ENCODE measurements around the gene CYTH2.

The CYTH2 gene

DNA sequence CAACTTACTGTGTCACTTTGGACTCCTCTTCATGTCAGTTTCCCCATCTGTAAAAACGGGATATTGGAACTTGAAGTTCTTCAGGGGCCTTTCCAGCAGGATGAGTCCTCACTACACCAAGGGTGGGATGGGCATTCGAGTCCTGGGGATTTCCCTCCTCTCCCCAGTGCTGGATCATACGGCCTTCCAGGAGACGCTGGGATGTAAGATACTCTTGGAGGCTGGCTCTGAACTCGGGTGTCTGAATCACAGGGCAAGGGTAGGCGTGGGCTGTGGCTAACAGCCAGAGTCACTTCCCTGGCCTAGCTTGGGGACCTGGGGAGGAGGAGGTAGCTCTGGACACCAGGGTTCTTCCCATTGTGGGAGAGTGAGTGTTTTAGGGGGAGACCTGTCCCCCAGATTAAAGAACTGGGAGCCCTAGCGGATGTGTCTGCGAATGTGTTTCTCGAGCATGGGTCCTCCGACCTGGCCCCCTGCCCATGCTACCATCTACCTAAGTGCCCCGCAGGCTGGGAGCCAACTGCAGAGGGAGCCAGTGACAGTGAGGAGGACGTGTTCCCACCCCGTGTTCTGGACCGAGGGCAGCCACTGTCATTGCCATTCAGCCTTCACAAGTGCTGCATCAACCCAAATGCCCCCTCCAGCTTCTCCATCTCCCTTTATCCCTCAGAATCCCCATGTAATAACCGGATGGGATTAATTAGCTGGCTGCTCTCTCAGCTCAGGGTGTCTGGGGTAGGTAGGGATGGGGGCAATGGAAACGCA lies 2.4 kb upstream of the CYTH2 start:
- Mint-ChIP-seq H3K4me3 (no peak overlapping the region), H3K9me3 (no peaks in the 10 kb centered on the region), H3K27me3 (no peaks in the 10 kb centered on the region), H3K27ac (no peak overlapping the region), H3K36me3 (peaks cover 3% of the 10 kb centered on the region), H3K4me1 (peaks cover 24% of the 10 kb centered on the region)

DNA sequence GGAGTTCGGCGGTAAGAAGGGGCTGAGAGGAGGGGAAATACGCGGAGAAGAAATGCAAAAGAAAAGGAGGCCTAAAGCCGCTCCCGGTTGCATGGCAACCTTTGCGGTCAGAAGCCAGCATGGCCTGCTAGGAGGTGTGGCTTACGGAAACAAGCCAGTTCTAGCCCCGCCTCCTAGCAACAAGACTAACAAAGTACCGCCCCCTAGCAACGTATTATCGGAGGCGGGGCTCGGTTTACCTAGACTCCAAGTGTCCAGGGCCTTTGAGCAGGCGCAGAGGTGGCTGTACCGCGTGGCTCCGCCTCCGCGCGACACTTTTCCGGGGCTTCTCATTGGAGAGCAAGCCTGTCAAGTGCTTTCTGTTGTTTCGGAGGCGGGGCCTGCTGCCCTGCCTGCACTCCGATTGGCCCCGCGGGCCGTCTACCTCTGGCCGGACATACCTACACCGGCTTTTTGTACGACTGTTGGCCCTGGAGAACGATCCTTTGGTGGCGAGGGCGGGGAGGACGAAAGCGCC lies 339 bp upstream of the CYTH2 start:
- Mint-ChIP-seq H3K36me3 (peaks cover 2% of the 10 kb centered on the region), H3K27ac (peak overlapping the region; percentile 94), H3K27me3 (no peaks in the 10 kb centered on the region), H3K9me3 (no peaks in the 10 kb centered on the region), H3K4me3 (peak overlapping the region; percentile 97), H3K4me1 (peaks cover 31% of the 10 kb centered on the region)

DNA sequence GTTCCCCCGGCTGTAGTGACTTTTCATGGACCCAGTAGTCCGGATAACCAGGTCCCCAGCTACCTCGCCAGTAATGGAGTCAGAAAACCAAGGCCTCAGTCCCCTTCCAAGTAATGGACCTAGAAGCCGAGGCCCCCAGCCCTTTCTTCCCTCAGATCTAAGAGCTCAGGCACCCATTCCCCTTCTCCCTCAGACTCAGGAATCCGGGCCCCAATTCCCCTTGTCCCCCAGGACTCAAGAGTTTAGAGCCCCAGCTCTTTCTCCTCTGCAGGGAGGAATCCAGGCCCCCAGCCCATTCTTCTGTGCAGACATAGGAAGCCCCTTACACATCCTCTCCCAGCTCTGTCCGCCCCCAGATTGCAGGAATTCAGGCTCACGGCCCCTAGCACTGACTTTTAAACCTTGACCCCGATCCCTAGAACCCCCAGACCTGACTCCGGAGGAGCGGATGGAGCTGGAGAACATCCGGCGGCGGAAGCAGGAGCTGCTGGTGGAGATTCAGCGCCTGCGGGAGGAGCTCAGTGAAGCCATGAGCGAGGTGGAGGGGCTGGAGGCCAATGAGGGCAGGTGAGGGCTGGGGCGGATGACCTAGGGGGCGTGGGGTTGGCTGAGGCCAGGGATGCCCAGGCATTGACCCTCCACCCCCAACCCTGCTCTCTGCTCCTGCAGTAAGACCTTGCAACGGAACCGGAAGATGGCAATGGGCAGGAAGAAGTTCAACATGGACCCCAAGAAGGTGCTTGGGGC lies 938 bp downstream of the CYTH2 start:
- Mint-ChIP-seq H3K36me3 (peaks cover 2% of the 10 kb centered on the region), H3K4me3 (peak overlapping the region; percentile 97), H3K27ac (peak overlapping the region; percentile 59), H3K27me3 (no peaks in the 10 kb centered on the region), H3K4me1 (peaks cover 31% of the 10 kb centered on the region), H3K9me3 (no peaks in the 10 kb centered on the region)

DNA sequence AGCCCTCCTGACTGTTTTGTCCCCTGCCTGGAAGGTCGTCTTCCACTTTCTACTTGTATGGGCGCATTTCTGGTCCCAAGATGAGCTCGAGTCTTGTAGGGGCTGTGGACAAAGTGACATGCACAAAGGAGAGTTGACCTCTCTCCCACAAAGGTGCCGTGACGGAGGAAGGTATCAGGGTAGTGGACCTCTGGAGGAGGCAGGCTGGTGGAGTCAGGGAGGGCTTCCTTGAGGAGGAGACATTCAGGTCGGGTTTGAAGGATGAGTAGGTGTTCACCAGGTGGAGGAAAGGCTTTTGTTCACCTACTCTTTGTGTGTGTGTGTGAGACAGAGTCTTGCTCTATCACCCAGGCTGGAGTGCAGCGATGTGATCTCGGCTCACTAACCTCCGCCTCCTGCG lies 1.7 kb downstream of the CYTH2 start:
- H3K4me1 Mint-ChIP-seq, result peaks cover 31% of the 10 kb centered on the region
- peaks cover 3% of the 10 kb centered on the region for H3K36me3 Mint-ChIP-seq
- peak overlapping the region; percentile 27 for H3K4me3 Mint-ChIP-seq
- no peaks in the 10 kb centered on the region for H3K27me3 Mint-ChIP-seq
- no peak overlapping the region for H3K27ac Mint-ChIP-seq
- H3K9me3 Mint-ChIP-seq, result no peaks in the 10 kb centered on the region

DNA sequence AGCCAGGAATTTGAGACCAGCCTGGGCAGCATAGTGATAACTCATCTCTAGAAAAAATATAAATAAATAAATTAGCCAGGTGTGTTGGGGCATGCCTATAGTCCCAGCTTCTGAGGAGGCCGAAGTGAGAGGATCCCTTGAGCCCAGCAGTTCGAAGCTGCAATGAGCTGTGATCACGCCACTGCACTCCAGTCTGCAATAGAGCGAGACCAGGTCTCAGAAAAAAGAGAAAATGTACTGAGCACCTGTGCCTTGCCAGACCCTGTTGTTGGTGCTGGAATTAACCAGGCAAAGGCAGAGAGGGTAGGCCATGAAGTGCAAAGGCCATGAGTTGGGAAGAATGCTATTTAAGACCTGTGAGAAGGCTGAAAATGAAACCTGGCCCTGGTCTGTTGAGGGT lies 2.7 kb downstream of the CYTH2 start:
- H3K4me1 Mint-ChIP-seq, result peaks cover 31% of the 10 kb centered on the region
- H3K4me3 Mint-ChIP-seq, result no peak overlapping the region
- H3K27ac Mint-ChIP-seq, result no peak overlapping the region
- no peaks in the 10 kb centered on the region for H3K27me3 Mint-ChIP-seq
- H3K36me3 Mint-ChIP-seq, result peaks cover 3% of the 10 kb centered on the region
- H3K9me3 Mint-ChIP-seq, result no peaks in the 10 kb centered on the region

DNA sequence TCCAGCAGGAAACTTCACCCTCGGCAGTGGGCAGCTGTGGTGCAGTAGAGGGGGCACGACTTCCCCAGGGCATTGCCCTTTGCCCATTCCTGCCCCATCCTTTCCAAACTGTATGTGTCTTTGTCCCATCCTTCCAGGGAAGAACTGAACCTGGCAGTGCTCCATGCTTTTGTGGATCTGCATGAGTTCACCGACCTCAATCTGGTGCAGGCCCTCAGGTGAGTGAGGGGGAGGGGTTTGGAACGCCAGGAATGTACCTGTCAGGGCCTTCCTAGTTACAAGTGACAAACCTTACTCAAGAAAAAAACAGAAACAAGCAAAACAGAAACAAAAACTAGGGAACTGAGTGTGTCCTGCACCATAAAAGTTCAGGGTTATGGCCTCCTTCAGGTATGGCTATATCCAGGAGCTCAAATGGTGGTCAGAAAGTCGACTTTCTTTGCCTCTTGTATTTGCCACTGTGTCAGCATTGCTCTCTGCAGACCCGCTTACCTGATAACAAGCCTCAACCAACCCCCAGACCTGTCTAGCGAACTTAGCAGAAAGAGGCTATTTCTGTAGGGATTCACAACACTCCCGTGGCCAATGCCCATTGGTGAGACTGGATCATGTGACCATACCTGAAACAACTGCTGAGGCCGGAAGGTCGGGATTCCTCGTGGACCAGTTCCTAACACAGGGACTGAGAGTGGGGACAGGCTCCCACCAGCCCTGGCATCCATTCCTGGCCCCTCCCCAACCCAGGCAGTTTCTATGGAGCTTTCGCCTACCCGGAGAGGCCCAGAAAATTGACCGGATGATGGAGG lies 4.2 kb downstream of the CYTH2 start:
- Mint-ChIP-seq H3K4me3 (no peak overlapping the region), H3K9me3 (no peaks in the 10 kb centered on the region), H3K36me3 (peaks cover 3% of the 10 kb centered on the region), H3K4me1 (peaks cover 25% of the 10 kb centered on the region), H3K27me3 (no peaks in the 10 kb centered on the region), H3K27ac (peak overlapping the region; percentile 23)

DNA sequence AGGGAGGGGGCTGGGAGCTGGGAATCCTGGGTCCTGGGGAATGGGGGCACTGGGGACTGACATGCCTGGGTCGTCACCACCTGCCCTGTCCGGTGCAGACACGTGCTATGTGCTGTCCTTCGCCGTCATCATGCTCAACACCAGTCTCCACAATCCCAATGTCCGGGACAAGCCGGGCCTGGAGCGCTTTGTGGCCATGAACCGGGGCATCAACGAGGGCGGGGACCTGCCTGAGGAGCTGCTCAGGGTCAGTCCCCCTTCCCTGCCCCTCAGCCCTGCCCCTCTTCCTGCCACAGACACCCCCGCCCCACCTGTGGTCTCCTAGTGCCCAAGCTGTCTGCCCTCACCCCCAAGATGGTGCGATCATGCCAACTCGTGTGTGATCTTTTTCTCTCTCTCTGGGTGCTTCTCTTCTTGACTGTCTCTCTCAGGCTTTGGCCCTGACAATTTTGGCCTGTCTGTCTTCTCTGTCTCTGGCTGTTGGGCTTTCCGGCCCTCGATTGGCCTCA lies 5.0 kb downstream of the CYTH2 start:
- Mint-ChIP-seq H3K4me1 (peaks cover 17% of the 10 kb centered on the region), H3K4me3 (no peak overlapping the region), H3K27me3 (no peaks in the 10 kb centered on the region), H3K27ac (no peak overlapping the region), H3K36me3 (peaks cover 3% of the 10 kb centered on the region), H3K9me3 (no peaks in the 10 kb centered on the region)

DNA sequence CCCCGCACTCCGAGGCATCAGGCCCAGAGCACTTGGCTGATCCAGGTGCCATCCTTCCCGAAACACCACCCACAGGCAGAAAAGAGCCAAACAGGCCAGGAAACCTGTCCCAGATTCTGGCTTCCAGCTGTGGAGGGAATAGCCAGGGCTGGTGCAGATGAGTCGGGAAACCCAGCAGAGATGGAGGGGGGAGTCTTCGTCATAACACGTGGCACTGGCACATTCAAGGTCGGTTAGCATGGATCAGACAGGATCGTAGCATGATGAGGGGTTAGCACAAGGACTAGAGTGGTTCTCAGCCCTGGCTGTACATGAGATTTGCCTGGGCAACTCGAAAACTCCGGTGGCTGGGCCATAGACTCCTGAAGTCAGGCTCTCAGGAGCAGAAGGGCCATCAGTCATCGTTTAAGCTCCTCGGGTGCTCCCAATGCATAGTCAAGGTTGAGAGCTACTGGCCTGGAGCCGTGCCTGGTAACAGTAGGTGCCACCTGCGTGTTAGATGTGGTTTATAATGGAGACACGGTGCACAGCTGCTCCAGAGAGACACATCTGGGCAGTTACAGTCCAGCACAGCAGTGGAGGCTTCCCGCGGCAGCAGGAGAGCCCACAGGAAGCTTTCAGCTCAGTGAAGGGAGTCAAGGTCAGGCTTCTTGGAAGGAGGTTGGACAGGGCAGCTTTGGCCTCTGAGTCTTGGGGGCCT lies 6.3 kb downstream of the CYTH2 start:
- no peaks in the 10 kb centered on the region for H3K9me3 Mint-ChIP-seq
- no peaks in the 10 kb centered on the region for H3K27me3 Mint-ChIP-seq
- peaks cover 3% of the 10 kb centered on the region for H3K36me3 Mint-ChIP-seq
- peak overlapping the region; percentile 8 for H3K4me3 Mint-ChIP-seq
- peaks cover 18% of the 10 kb centered on the region for H3K4me1 Mint-ChIP-seq
- H3K27ac Mint-ChIP-seq, result peak overlapping the region; percentile 64

DNA sequence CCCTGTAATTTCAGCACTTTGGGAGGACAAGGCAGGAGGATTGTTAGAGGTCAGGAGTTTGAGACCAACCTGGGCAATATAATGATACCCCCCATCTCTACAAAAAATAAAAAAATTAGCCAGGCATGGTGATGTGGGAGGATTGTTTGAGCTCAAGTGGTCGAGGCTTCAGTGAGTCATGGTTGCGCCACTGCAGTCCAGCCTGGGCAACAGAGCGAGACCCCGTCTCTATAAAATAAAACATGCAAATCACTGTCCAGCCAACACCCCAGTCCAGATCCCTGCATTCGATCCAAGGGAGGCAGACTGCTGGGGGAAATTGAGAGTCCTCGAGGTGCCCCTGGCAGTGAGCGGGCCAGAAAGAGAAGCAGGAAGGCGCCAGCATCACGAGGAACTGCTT lies 7.0 kb downstream of the CYTH2 start:
- peaks cover 1% of the 10 kb centered on the region for H3K36me3 Mint-ChIP-seq
- H3K4me3 Mint-ChIP-seq, result no peak overlapping the region
- H3K4me1 Mint-ChIP-seq, result peaks cover 21% of the 10 kb centered on the region
- no peaks in the 10 kb centered on the region for H3K27me3 Mint-ChIP-seq
- H3K9me3 Mint-ChIP-seq, result no peaks in the 10 kb centered on the region
- no peak overlapping the region for H3K27ac Mint-ChIP-seq

DNA sequence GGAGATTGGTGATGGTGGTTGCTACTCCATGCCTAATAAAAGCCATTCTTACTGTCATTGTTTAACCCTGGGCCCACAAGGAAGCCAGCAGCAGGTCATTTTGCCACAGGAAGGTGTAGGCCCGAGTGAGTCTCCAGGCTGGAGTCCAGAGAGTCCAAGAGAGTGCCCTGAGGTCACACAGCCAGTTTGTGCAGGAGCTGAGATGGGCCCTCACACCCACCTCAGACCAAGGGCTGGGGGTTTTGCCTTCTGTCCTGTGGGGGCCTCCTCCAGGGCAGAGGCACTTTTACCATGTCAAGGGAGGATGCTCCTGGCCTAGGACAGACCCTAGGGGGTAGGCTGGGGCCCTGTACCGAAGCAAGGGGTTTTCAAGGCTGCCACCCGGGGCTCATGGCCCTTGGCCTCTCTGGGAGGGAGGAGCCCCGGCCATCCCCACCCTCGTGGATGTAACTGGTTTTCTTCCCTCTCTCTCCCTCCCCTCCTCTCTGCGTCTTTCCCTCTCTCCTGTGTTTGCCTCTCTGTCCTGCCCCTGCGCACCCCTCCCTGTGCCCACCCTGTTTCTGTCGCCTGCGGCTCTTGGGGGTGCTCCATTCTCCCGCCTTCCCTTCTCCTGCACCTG lies 8.0 kb downstream of the CYTH2 start:
- Mint-ChIP-seq H3K27ac (no peak overlapping the region), H3K27me3 (no peaks in the 10 kb centered on the region), H3K4me1 (peaks cover 31% of the 10 kb centered on the region), H3K9me3 (no peaks in the 10 kb centered on the region), H3K36me3 (peaks cover 1% of the 10 kb centered on the region), H3K4me3 (no peak overlapping the region)

DNA sequence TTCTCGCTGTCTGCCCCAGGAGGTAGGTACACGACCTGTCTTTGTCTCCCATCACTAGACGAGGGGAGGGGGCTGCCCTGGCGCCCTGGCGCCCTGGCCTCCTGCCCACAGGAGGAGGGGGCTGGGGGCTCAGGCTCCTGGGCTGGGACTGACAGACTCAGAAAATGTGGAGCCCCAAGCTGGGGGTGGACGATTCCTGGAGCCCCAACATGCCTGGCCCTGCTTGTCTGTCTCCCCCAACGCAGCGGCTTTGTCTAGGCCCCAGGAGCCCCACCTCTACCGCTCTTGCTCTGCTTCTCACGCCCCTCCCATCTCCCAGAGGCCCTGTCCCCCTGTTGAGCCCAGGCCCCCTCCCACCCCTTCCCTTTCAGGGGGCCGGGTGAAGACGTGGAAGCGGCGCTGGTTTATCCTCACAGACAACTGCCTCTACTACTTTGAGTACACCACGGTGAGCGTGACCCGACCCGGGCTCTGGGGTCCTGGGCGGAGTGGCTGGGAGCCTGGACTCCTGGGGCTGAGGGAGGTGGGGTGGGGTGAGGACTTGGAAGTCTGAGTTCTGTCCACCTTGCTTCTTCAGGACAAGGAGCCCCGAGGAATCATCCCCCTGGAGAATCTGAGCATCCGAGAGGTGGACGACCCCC lies 8.6 kb downstream of the CYTH2 start:
- Mint-ChIP-seq H3K27ac (no peak overlapping the region), H3K27me3 (no peaks in the 10 kb centered on the region), H3K9me3 (no peaks in the 10 kb centered on the region), H3K4me3 (no peak overlapping the region), H3K36me3 (peaks cover 1% of the 10 kb centered on the region), H3K4me1 (peaks cover 30% of the 10 kb centered on the region)

DNA sequence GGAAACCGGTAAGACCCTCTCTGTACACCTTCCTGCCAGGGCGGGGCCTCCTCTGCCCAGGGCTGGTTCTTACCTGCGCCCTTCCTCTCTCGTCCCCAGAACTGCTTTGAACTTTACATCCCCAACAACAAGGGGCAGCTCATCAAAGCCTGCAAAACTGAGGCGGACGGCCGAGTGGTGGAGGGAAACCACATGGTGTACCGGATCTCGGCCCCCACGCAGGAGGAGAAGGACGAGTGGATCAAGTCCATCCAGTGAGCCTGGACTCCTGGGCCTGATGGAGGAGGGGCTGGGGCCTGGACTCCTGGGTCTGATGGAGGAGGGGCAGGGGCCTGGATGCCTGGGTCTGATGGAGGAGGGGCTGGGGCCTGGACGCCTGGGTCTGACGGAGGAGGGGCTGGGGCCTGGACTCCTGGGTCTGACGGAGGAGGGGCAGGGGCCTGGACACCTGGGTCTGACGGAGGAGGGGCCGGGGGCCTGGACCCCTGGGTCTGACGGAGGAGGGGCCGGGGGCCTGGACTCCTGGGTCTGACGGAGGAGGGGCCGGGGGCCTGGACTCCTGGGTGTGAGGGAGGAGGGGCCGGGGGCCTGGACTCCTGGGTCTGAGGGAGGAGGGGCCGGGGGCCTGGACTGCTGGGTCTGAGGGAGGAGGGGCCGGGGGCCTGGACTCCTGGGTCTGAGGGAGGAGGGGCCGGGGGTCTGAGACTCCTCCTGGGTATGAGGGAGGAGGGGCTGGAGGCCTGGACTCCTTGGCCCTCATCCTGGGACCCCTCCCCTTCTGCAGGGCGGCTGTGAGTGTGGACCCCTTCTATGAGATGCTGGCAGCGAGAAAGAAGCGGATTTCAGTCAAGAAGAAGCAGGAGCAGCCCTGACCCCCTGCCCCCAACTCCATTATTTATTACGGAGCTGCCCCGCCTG lies 9.4 kb downstream of the CYTH2 start:
- Mint-ChIP-seq H3K36me3 (peaks cover 1% of the 10 kb centered on the region), H3K27ac (no peak overlapping the region), H3K4me3 (no peak overlapping the region), H3K9me3 (no peaks in the 10 kb centered on the region), H3K27me3 (no peaks in the 10 kb centered on the region), H3K4me1 (peaks cover 26% of the 10 kb centered on the region)

DNA sequence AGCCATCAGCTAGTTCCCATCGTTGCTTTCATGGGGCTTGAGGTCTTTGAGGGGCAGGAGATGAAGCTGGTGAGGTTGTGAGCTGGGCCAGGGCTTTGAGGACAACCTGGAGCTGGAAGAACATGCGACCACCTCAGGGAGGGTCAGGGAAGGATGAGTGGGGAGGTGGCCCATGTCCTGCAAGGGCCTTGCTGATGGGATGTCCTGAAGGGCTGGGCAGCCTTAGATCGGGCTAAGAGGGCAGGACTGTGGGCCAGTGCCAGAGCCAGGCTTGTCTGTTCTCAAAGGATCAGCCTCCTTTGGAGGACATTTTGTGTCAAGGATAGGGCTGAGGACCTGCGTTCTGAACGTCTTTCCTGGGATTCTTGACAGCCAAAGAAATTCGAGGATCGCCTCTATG lies 10.5 kb downstream of the CYTH2 start:
- Mint-ChIP-seq H3K4me3 (peak overlapping the region; percentile 73), H3K4me1 (peaks cover 26% of the 10 kb centered on the region), H3K36me3 (peaks cover 1% of the 10 kb centered on the region), H3K9me3 (no peaks in the 10 kb centered on the region), H3K27me3 (no peaks in the 10 kb centered on the region), H3K27ac (peak overlapping the region; percentile 69)

Data from activated naive CD4-positive, alpha-beta T cell treated with anti-CD3 and anti-CD28 coated beads, Interleukin-2, amount 50 U/mL, for 24 hours (primary cell).